ENCODE measurements around the gene NUAK1. TPM values are rescaled to one million over a fixed set of nuclear protein-coding genes. Genes with fewer than 3 reads are reported as not detected.

Gene NUAK1
- total and polyA plus RNA-seq, 2 donors from 2014 or later: 2.9 to 28.8 TPM

GRCh38 chr12:106130474-106131113, 8.2 kb downstream of the NUAK1 start:
- Histone ChIP-seq H3K4me3 (ENCODE audit: low read length in 3 of 3) (no peak overlapping the region), H3K36me3 (ENCODE audit: control insufficient read depth in 2 of 3, insufficient read depth in 3 of 3, low read length in 3 of 3) (no peaks in the 10 kb centered on the region), H3K9ac (ENCODE audit: low read length in 3 of 3) (no peak overlapping the region), H3K9me3 (ENCODE audit: control insufficient read depth in 2 of 3, insufficient read depth in 1 of 3, low read length in 3 of 3) (no peaks in the 10 kb centered on the region), H3K27ac (ENCODE audit: low read depth in 2 of 2, low read length in 2 of 2) (no peak overlapping the region), H3K27me3 (ENCODE audit: control insufficient read depth, insufficient read depth, low read length) (no peaks in the 10 kb centered on the region), H3K4me1 (ENCODE audit: control insufficient read depth in 2 of 3, insufficient read depth in 2 of 3, low read depth in 1 of 3, low read length in 3 of 3) (peaks cover 0 to 29% (median 25%) of the 10 kb centered on the region in 3 donors)
- no peak for FAIRE-seq
- no peak for TF ChIP-seq CTCF (IDR thresholded peaks at IDR 0.05; ENCODE audit: borderline replicate concordance, extremely low read depth, insufficient read depth)
- intact Hi-C loops (cut with DNase I): loop anchor here (10.0 kb wide), 1 partner anchor 426 kb away; no protein-coding TSS in a partner anchor
- no peak for DNase-seq

- FAIRE-seq: no peak
- H3K27ac ChIP-seq (ENCODE audit: low read depth in 2 of 2, low read length in 2 of 2): peak overlapping the region; percentile 9 to 41
- TF ChIP-seq CTCF (IDR thresholded peaks at IDR 0.05; ENCODE audit: borderline replicate concordance, extremely low read depth, insufficient read depth): no peak
These were observed 10.0 kb downstream of the NUAK1 start for GRCh38 chr12:106128585-106129328.

GRCh38 chr12:106127338-106128126, 11.2 kb downstream of the NUAK1 start:
- H3K36me3 ChIP-seq (ENCODE audit: control insufficient read depth in 2 of 3, insufficient read depth in 3 of 3, low read length in 3 of 3): no peaks in the 10 kb centered on the region
- no peaks in the 10 kb centered on the region for H3K9me3 ChIP-seq (ENCODE audit: control insufficient read depth in 2 of 3, insufficient read depth in 1 of 3, low read length in 3 of 3)
- no peak overlapping the region for H3K4me3 ChIP-seq (ENCODE audit: low read length in 3 of 3)
- no peak overlapping the region for H3K9ac ChIP-seq (ENCODE audit: low read length in 3 of 3)
- H3K27me3 ChIP-seq (ENCODE audit: control insufficient read depth, insufficient read depth, low read length): no peaks in the 10 kb centered on the region
- peaks cover 0 to 16% (median 11%) of the 10 kb centered on the region in 3 donors for H3K4me1 ChIP-seq (ENCODE audit: control insufficient read depth in 2 of 3, insufficient read depth in 2 of 3, low read depth in 1 of 3, low read length in 3 of 3)
- H3K27ac ChIP-seq (ENCODE audit: low read depth in 2 of 2, low read length in 2 of 2): peak overlapping the region in 1 of 2 donors; percentile 3
- intact Hi-C loops (cut with DNase I): no loop called here
- DNase-seq (no peak), FAIRE-seq (no peak)
- no peak for TF ChIP-seq CTCF (IDR thresholded peaks at IDR 0.05; ENCODE audit: borderline replicate concordance, extremely low read depth, insufficient read depth)

More at GRCh38 chr12:106128585-106129328, 10.0 kb downstream of the NUAK1 start:
- no peaks in the 10 kb centered on the region for H3K9me3 ChIP-seq (ENCODE audit: control insufficient read depth in 2 of 3, insufficient read depth in 1 of 3, low read length in 3 of 3)
- H3K4me3 ChIP-seq (ENCODE audit: low read length in 3 of 3): no peak overlapping the region
- intact Hi-C loops (cut with DNase I): no loop called here
- no peaks in the 10 kb centered on the region for H3K27me3 ChIP-seq (ENCODE audit: control insufficient read depth, insufficient read depth, low read length)
- DNase-seq: no peak
- H3K36me3 ChIP-seq (ENCODE audit: control insufficient read depth in 2 of 3, insufficient read depth in 3 of 3, low read length in 3 of 3): no peaks in the 10 kb centered on the region
- no peak overlapping the region for H3K9ac ChIP-seq (ENCODE audit: low read length in 3 of 3)
- H3K4me1 ChIP-seq (ENCODE audit: control insufficient read depth in 2 of 3, insufficient read depth in 2 of 3, low read depth in 1 of 3, low read length in 3 of 3): peaks cover 0 to 22% (median 20%) of the 10 kb centered on the region in 3 donors
